NB4 (cell line): ENCODE measurements around the gene TMEM31.

Experiments used
- DNase-seq: peaks from one replicate; pipeline ENCODE4 v3.0.0; 2010; ENCODE audit warnings: low read depth
- H3K4me3 ChIP-seq: one replicate; pipeline ENCODE4 v1.5.1; 2011; ENCODE audit warnings: mild to moderate bottlenecking, low read depth, low read length, moderate library complexity
- CTCF ChIP-seq: IDR thresholded peaks from one replicate; pipeline ENCODE4 v1.5.1; 2012; ENCODE audit warnings: low read depth, low read length
- MYC ChIP-seq: IDR thresholded peaks from 2 replicates; pipeline ENCODE4 v1.6.1; 2011; ENCODE audit warnings: low read depth, low read length
- POLR2A ChIP-seq: IDR thresholded peaks from 2 replicates; pipeline ENCODE4 v1.6.1; 2011; ENCODE audit warnings: mild to moderate bottlenecking; ENCODE audit not compliant: insufficient read length; ENCODE audit errors: extremely low read depth
- TF ChIP-seq, protein P1 (sequence below): IDR thresholded peaks from 2 replicates; pipeline ENCODE4 v1.6.1; 2011; ENCODE audit warnings: low read depth, low read length

The TMEM31 gene

DNA sequence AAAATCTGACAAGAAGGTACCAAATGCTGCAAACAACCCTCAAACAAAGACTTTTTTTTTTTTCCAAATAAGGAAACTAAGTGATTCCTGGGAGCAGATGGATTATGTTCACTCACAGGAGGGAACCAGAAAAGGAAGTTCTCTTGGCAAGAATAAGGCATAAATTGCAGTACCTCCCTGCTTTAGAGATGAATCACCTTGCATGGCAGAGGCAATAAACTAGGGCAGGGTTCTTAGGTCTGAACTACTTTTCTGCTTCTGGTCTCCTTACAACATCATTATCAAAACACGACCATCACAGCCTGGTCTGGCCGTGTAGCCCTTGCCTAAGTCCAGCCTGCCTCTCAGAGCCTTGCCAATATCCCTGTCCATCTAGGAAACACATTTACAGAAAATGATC is 6.3 kb downstream of the TMEM31 start:
- no peak for DNase-seq
- no peak overlapping the region for H3K4me3 ChIP-seq
- TF ChIP-seq POLR2A (no peak), MYC (no peak), CTCF (no peak)
- TF ChIP-seq, protein P1, sequence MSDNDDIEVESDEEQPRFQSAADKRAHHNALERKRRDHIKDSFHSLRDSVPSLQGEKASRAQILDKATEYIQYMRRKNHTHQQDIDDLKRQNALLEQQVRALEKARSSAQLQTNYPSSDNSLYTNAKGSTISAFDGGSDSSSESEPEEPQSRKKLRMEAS, result no peak

DNA sequence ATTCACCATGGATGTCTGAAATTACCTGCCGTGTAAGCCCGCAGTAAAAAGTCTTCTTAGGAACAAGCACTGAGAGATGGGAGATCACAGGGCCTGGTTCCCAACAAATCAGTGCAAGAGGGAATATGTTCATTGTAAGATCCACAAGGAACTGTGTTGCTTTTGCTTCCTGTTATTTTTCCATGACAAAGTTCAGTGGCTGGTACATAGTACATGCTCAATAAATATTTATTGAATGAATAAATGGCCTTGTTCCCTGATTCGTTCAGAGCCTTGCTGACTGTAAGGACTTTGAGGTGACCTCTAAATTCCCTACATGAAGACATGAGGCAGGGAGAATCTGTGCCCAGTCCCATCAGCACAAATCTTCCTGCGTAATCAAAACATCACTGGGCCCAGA is 7.4 kb downstream of the TMEM31 start:
- DNase-seq, result no peak
- H3K4me3 ChIP-seq, result no peak overlapping the region
- TF ChIP-seq, protein P1, result no peak
- TF ChIP-seq MYC, result no peak
- no peak for TF ChIP-seq POLR2A
- TF ChIP-seq CTCF, result no peak

GRCh38 chrX:103722505-103722904 is 11.8 kb downstream of the TMEM31 start:
- H3K4me3 ChIP-seq, result no peak overlapping the region
- TF ChIP-seq, protein P1, result no peak
- no peak for TF ChIP-seq MYC
- TF ChIP-seq CTCF, result no peak
- no peak for TF ChIP-seq POLR2A
- no peak for DNase-seq

- no peak overlapping the region for H3K4me3 ChIP-seq
- TF ChIP-seq CTCF, result no peak
- TF ChIP-seq POLR2A, result no peak
- TF ChIP-seq, protein P1, result no peak
- TF ChIP-seq MYC, result no peak
- DNase-seq, result no peak
Measured at GRCh38 chrX:103726477-103726876, 15.8 kb downstream of the TMEM31 start.

GRCh38 chrX:103727115-103727514 is 16.4 kb downstream of the TMEM31 start:
- DNase-seq, result no peak
- TF ChIP-seq CTCF, result no peak
- TF ChIP-seq, protein P1, result no peak
- TF ChIP-seq MYC, result no peak
- no peak for TF ChIP-seq POLR2A

GRCh38 chrX:103729015-103729414 is 18.3 kb downstream of the TMEM31 start:
- no peak for DNase-seq
- H3K4me3 ChIP-seq, result no peak overlapping the region
- no peak for TF ChIP-seq POLR2A
- TF ChIP-seq CTCF, result no peak
- no peak for TF ChIP-seq MYC
- TF ChIP-seq, protein P1, result no peak

More at GRCh38 chrX:103727115-103727514, 16.4 kb downstream of the TMEM31 start:
- no peak overlapping the region for H3K4me3 ChIP-seq
